WTC11 (cell line): ENCODE measurements around the gene EWSR1. TPM values are rescaled to one million over a fixed set of nuclear protein-coding genes. Genes with fewer than 3 reads are reported as not detected.

Experiments used
- ATAC-seq: fragments of 200-7000 bp; cut with Tn5 transposase; 2 replicates; pipeline ENCODE4 v1.10.0; 2021; ENCODE audit warnings: mild to moderate bottlenecking, moderate library complexity
- CTCF ChIA-PET: fragments of 300-600 bp; sonication (Branson Sonifier 250); formaldehyde crosslinking; loops from one replicate; lab custom pipeline; 2021; ENCODE audit warnings: antibody characterized with exemption; lab: Charles Lee
- POLR2A ChIA-PET: fragments of 350-600 bp; sonication (Branson Sonifier 250); formaldehyde crosslinking; loops from one replicate; lab custom pipeline; 2021; ENCODE audit warnings: antibody characterized with exemption; lab: Charles Lee
- DNase-seq: peaks from one replicate; pipeline ENCODE4 v3.0.0; 2021; ENCODE audit warnings: low spot score
- H3K27ac Mint-ChIP-seq: 2 replicates; pipeline ENCODE4 v1.8.0; 2021; ENCODE audit warnings: mixed read lengths
- H3K27me3 Mint-ChIP-seq: 2 replicates; pipeline ENCODE4 v1.8.0; 2021; ENCODE audit warnings: low read depth, mild to moderate bottlenecking, moderate library complexity, mixed read lengths
- H3K36me3 Mint-ChIP-seq: 2 replicates; pipeline ENCODE4 v1.8.0; 2021; ENCODE audit warnings: mixed read lengths
- H3K4me1 Mint-ChIP-seq: 2 replicates; pipeline ENCODE4 v1.8.0; 2022; ENCODE audit warnings: mixed read lengths
- H3K4me3 Mint-ChIP-seq: 2 replicates; pipeline ENCODE4 v1.8.0; 2021; ENCODE audit warnings: mild to moderate bottlenecking, moderate library complexity, mixed read lengths
- H3K9me3 Mint-ChIP-seq: 2 replicates; pipeline ENCODE4 v1.8.0; 2021; ENCODE audit warnings: mixed read lengths
- CREM ChIP-seq: sonication (generic); formaldehyde crosslinking; IDR thresholded peaks from 2 replicates; pipeline ENCODE4 v1.8.1; 2022; ENCODE audit warnings: mild to moderate bottlenecking, missing genetic modification reagents, moderate library complexity
- ELF4 ChIP-seq: sonication (generic); formaldehyde crosslinking; IDR thresholded peaks from 2 replicates; pipeline ENCODE4 v1.8.1; 2022; ENCODE audit warnings: low read depth, mild to moderate bottlenecking, moderate library complexity, missing genetic modification reagents
- GRHL2 ChIP-seq: fragments of 250-450 bp; sonication (Bioruptor Pico); IDR thresholded peaks from 2 replicates; pipeline ENCODE4 v1.8.0; 2022; ENCODE audit warnings: mild to moderate bottlenecking, moderate library complexity; ENCODE audit not compliant: insufficient replicate concordance, severe bottlenecking
- IRF2 ChIP-seq: sonication (generic); formaldehyde crosslinking; IDR thresholded peaks from 2 replicates; pipeline ENCODE4 v1.8.0; 2022; ENCODE audit warnings: low read depth, missing genetic modification reagents, borderline replicate concordance
- KAT7 ChIP-seq: sonication (generic); formaldehyde crosslinking; IDR thresholded peaks from 2 replicates; pipeline ENCODE4 v1.8.1; 2023; ENCODE audit warnings: missing genetic modification reagents, mild to moderate bottlenecking, borderline replicate concordance
- NFE2L1 ChIP-seq: sonication (generic); formaldehyde crosslinking; IDR thresholded peaks from 2 replicates; pipeline ENCODE4 v1.8.1; 2023; ENCODE audit warnings: missing genetic modification reagents
- NFYB ChIP-seq: sonication (generic); formaldehyde crosslinking; conservative IDR thresholded peaks from 2 replicates; pipeline ENCODE4 v1.8.0; 2022; ENCODE audit warnings: low read depth, missing genetic modification reagents
- RELA ChIP-seq: sonication (generic); formaldehyde crosslinking; IDR thresholded peaks from 2 replicates; pipeline ENCODE4 v1.8.1; 2022; ENCODE audit warnings: missing genetic modification reagents, mild to moderate bottlenecking, borderline replicate concordance
- RORB ChIP-seq: fragments of 250-450 bp; sonication (Bioruptor Pico); IDR thresholded peaks from 2 replicates; pipeline ENCODE4 v1.9.0; 2021; ENCODE audit warnings: mild to moderate bottlenecking
- SMAD4 ChIP-seq: sonication (generic); formaldehyde crosslinking; IDR thresholded peaks from 2 replicates; pipeline ENCODE4 v1.8.0; 2022; ENCODE audit warnings: mild to moderate bottlenecking, missing genetic modification reagents
- SOX15 ChIP-seq: fragments of 250-450 bp; sonication (Bioruptor Pico); IDR thresholded peaks from 2 replicates; pipeline ENCODE4 v1.9.0; 2021; ENCODE audit warnings: mild to moderate bottlenecking
- TEAD4 ChIP-seq: sonication (generic); formaldehyde crosslinking; IDR thresholded peaks from 2 replicates; pipeline ENCODE4 v1.8.0; 2022; ENCODE audit warnings: mild to moderate bottlenecking, missing genetic modification reagents
- ZNF263 ChIP-seq: sonication (generic); formaldehyde crosslinking; IDR thresholded peaks from 2 replicates; pipeline ENCODE4 v1.8.1; 2022; ENCODE audit warnings: low read depth, mild to moderate bottlenecking, moderate library complexity, missing genetic modification reagents
- ZNF671 ChIP-seq: fragments of 250-450 bp; sonication (Bioruptor Pico); IDR thresholded peaks from 2 replicates; pipeline ENCODE4 v1.8.0; 2021; ENCODE audit warnings: mild to moderate bottlenecking
- total RNA-seq: library from RNA; stranded (reverse); gene quantifications from 3 replicates; pipeline ENCODE4 v1.2.3, GENCODE V29; 2021
- TF ChIP-seq, protein P1 (sequence below): sonication (generic); formaldehyde crosslinking; IDR thresholded peaks from 2 replicates; pipeline ENCODE4 v1.8.1; 2023; ENCODE audit warnings: mild to moderate bottlenecking, moderate library complexity, missing genetic modification reagents
- TF ChIP-seq, protein P2 (sequence below): sonication (generic); formaldehyde crosslinking; IDR thresholded peaks from 2 replicates; pipeline ENCODE4 v1.8.0; 2022; ENCODE audit warnings: mild to moderate bottlenecking, missing genetic modification reagents
- TF ChIP-seq, protein P3 (sequence below): sonication (generic); formaldehyde crosslinking; IDR thresholded peaks from 2 replicates; pipeline ENCODE4 v1.8.1; 2022; ENCODE audit warnings: mild to moderate bottlenecking, missing genetic modification reagents, moderate library complexity, borderline replicate concordance
- TF ChIP-seq, protein P4 (sequence below): fragments of 250-450 bp; sonication (Bioruptor Pico); IDR thresholded peaks from 2 replicates; pipeline ENCODE4 v1.9.0; 2021; ENCODE audit warnings: moderate library complexity, mild to moderate bottlenecking, inconsistent platforms, borderline replicate concordance
- TF ChIP-seq, protein P5 (sequence below): fragments of 250-450 bp; sonication (Bioruptor Pico); conservative IDR thresholded peaks from 2 replicates; pipeline ENCODE4 v1.9.0; 2021; ENCODE audit warnings: mild to moderate bottlenecking
- TF ChIP-seq, protein P6 (sequence below): sonication (generic); formaldehyde crosslinking; conservative IDR thresholded peaks from 2 replicates; pipeline ENCODE4 v1.8.1; 2023; ENCODE audit warnings: mild to moderate bottlenecking, low read depth, missing genetic modification reagents, moderate library complexity
- TF ChIP-seq, protein P7 (sequence below): fragments of 250-450 bp; sonication (Bioruptor Pico); IDR thresholded peaks from 2 replicates; pipeline ENCODE4 v1.9.0; 2021; ENCODE audit warnings: mild to moderate bottlenecking, borderline replicate concordance

Gene EWSR1
- total RNA-seq, 1 experiment from 2014 or later: 377 TPM

DNA sequence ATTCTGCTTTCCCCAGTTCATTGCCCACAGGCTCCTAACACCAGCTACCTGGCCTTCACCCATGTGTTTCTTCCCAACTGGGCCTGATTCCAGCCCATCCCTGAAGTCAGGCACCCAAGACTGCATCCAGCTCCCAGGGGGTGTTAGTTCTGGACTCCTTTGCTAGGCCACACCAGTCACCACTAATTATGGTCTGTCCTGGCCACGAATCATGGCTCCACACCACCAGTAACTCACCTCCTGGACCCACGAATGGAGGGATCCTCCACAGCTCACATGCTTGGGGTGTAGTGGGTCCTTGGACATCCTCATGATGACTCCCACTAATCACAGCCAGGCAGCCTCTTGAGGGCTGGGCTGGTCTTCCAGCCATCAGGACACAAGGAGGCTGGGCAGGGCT, 51.0 kb downstream of the EWSR1 start:
- ChIA-PET CTCF (interaction anchor here (0.9 kb wide), 1 partner anchor 9 kb away, joined by 3 read pairs; no protein-coding TSS in a partner anchor), POLR2A (no interaction called here)
- no peak overlapping the region for H3K4me3 Mint-ChIP-seq
- no peak overlapping the region for H3K27ac Mint-ChIP-seq
- H3K4me1 Mint-ChIP-seq: peaks cover 7% of the 10 kb centered on the region
- TF ChIP-seq, protein P1, sequence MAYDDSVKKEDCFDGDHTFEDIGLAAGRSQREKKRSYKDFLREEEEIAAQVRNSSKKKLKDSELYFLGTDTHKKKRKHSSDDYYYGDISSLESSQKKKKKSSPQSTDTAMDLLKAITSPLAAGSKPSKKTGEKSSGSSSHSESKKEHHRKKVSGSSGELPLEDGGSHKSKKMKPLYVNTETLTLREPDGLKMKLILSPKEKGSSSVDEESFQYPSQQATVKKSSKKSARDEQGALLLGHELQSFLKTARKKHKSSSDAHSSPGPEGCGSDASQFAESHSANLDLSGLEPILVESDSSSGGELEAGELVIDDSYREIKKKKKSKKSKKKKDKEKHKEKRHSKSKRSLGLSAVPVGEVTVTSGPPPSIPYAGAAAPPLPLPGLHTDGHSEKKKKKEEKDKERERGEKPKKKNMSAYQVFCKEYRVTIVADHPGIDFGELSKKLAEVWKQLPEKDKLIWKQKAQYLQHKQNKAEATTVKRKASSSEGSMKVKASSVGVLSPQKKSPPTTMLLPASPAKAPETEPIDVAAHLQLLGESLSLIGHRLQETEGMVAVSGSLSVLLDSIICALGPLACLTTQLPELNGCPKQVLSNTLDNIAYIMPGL: no peak
- TF ChIP-seq, protein P2, sequence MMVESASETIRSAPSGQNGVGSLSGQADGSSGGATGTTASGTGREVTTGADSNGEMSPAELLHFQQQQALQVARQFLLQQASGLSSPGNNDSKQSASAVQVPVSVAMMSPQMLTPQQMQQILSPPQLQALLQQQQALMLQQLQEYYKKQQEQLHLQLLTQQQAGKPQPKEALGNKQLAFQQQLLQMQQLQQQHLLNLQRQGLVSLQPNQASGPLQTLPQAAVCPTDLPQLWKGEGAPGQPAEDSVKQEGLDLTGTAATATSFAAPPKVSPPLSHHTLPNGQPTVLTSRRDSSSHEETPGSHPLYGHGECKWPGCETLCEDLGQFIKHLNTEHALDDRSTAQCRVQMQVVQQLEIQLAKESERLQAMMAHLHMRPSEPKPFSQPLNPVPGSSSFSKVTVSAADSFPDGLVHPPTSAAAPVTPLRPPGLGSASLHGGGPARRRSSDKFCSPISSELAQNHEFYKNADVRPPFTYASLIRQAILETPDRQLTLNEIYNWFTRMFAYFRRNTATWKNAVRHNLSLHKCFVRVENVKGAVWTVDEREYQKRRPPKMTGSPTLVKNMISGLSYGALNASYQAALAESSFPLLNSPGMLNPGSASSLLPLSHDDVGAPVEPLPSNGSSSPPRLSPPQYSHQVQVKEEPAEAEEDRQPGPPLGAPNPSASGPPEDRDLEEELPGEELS (CRISPR knock-in tag): no peak
- TF ChIP-seq, protein P3, sequence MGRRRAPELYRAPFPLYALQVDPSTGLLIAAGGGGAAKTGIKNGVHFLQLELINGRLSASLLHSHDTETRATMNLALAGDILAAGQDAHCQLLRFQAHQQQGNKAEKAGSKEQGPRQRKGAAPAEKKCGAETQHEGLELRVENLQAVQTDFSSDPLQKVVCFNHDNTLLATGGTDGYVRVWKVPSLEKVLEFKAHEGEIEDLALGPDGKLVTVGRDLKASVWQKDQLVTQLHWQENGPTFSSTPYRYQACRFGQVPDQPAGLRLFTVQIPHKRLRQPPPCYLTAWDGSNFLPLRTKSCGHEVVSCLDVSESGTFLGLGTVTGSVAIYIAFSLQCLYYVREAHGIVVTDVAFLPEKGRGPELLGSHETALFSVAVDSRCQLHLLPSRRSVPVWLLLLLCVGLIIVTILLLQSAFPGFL (CRISPR knock-in tag): no peak
- TF ChIP-seq, protein P4, sequence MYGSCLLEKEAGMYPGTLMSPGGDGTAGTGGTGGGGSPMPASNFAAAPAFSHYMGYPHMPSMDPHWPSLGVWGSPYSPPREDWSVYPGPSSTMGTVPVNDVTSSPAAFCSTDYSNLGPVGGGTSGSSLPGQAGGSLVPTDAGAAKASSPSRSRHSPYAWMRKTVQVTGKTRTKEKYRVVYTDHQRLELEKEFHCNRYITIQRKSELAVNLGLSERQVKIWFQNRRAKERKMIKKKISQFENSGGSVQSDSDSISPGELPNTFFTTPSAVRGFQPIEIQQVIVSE: no peak
- TF ChIP-seq ELF4 (CRISPR knock-in tag) (no peak), RELA (CRISPR knock-in tag) (no peak), KAT7 (CRISPR knock-in tag) (no peak), ZNF671 (CRISPR knock-in tag) (no peak), GRHL2 (CRISPR knock-in tag) (no peak), NFYB (CRISPR knock-in tag) (no peak), CREM (CRISPR knock-in tag) (no peak), RORB (CRISPR knock-in tag) (no peak), SOX15 (CRISPR knock-in tag) (no peak), ZNF263 (no peak), IRF2 (CRISPR knock-in tag) (no peak)
- TF ChIP-seq, protein P5, sequence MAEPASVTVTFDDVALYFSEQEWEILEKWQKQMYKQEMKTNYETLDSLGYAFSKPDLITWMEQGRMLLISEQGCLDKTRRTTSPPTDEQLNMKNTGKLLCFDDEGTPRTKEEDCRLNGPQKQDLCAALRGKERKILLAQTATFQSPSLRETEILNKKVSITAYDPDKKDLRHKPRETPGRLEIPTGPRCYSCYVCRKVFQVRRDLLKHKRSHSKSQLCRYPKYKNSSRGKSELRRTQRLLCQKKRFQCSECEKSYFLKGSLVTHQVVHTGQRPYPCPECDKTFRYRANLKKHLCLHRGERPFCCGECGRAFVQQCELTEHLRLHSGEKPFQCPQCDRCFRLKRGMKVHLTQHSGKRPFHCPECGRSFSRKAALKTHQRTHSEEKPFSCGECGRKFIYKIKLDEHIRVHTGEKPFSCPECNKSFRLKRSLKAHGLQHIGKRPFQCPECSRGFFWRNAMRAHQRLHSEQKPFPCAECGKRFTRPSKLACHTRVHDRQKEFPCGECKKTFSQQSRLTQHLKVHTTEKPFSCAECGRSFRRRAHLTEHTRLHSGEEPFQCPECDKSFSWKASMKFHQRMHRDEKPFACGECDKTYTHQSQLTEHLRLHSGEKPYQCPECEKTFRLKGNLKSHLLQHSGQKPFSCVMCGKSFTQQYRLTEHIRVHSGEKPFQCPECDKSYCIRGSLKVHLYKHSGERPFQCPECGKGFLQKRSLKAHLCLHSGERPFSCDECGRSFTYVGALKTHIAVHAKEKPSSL (CRISPR knock-in tag): no peak
- peaks cover 35% of the 10 kb centered on the region for H3K27me3 Mint-ChIP-seq
- peaks cover 3% of the 10 kb centered on the region; the same call in 1 of the 2 replicates for H3K9me3 Mint-ChIP-seq
- ATAC-seq: no peak
- H3K36me3 Mint-ChIP-seq: 0 out of 2 replicates have a peak, but pooled peaks cover 2% of the 10 kb centered on the region
- DNase-seq: no peak

DNA sequence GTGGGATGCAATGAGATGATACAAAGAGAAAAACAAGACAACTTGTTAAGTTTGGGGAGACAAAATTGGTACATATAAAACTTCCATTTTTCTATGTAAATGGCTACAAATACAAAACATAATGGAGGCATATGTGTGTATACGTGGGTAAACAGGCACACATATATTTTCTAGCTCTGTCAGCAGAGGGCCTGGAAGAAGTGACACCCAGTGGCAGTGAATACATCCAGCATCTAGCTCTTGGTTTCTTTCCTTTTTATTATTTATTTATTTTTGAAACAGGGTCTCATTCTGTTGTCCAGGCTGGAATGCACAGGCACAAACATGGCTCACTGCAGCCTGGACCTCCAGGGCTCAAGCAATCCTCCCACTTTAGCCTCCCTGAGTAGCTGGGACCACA, 52.5 kb downstream of the EWSR1 start:
- Mint-ChIP-seq H3K9me3 (peaks cover 3% of the 10 kb centered on the region; the same call in 1 of the 2 replicates), H3K27ac (no peak overlapping the region), H3K36me3 (no peaks in the 10 kb centered on the region), H3K4me1 (no peaks in the 10 kb centered on the region), H3K4me3 (no peak overlapping the region), H3K27me3 (peaks cover 25% of the 10 kb centered on the region)
- ATAC-seq: no peak
- ChIA-PET CTCF (interaction anchor here (0.7 to 2.0 kb wide), 4 partner anchors 10 to 166 kb away, joined by 3 to 5 read pairs (median 4); partner anchors contain the start of gene GAS2L1), POLR2A (no interaction called here)
- no peak for DNase-seq
- TF ChIP-seq TEAD4 (CRISPR knock-in tag) (no peak), NFE2L1 (CRISPR knock-in tag) (no peak), SMAD4 (CRISPR knock-in tag) (no peak)
- TF ChIP-seq, protein P6, sequence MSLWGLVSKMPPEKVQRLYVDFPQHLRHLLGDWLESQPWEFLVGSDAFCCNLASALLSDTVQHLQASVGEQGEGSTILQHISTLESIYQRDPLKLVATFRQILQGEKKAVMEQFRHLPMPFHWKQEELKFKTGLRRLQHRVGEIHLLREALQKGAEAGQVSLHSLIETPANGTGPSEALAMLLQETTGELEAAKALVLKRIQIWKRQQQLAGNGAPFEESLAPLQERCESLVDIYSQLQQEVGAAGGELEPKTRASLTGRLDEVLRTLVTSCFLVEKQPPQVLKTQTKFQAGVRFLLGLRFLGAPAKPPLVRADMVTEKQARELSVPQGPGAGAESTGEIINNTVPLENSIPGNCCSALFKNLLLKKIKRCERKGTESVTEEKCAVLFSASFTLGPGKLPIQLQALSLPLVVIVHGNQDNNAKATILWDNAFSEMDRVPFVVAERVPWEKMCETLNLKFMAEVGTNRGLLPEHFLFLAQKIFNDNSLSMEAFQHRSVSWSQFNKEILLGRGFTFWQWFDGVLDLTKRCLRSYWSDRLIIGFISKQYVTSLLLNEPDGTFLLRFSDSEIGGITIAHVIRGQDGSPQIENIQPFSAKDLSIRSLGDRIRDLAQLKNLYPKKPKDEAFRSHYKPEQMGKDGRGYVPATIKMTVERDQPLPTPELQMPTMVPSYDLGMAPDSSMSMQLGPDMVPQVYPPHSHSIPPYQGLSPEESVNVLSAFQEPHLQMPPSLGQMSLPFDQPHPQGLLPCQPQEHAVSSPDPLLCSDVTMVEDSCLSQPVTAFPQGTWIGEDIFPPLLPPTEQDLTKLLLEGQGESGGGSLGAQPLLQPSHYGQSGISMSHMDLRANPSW: no peak
- TF ChIP-seq, protein P7, sequence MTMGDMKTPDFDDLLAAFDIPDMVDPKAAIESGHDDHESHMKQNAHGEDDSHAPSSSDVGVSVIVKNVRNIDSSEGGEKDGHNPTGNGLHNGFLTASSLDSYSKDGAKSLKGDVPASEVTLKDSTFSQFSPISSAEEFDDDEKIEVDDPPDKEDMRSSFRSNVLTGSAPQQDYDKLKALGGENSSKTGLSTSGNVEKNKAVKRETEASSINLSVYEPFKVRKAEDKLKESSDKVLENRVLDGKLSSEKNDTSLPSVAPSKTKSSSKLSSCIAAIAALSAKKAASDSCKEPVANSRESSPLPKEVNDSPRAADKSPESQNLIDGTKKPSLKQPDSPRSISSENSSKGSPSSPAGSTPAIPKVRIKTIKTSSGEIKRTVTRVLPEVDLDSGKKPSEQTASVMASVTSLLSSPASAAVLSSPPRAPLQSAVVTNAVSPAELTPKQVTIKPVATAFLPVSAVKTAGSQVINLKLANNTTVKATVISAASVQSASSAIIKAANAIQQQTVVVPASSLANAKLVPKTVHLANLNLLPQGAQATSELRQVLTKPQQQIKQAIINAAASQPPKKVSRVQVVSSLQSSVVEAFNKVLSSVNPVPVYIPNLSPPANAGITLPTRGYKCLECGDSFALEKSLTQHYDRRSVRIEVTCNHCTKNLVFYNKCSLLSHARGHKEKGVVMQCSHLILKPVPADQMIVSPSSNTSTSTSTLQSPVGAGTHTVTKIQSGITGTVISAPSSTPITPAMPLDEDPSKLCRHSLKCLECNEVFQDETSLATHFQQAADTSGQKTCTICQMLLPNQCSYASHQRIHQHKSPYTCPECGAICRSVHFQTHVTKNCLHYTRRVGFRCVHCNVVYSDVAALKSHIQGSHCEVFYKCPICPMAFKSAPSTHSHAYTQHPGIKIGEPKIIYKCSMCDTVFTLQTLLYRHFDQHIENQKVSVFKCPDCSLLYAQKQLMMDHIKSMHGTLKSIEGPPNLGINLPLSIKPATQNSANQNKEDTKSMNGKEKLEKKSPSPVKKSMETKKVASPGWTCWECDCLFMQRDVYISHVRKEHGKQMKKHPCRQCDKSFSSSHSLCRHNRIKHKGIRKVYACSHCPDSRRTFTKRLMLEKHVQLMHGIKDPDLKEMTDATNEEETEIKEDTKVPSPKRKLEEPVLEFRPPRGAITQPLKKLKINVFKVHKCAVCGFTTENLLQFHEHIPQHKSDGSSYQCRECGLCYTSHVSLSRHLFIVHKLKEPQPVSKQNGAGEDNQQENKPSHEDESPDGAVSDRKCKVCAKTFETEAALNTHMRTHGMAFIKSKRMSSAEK (CRISPR knock-in tag): no peak
